GM19324 (cell line): Measurements from ENCODE around the gene LACTB.
A peak's percentile ranks its signal among the peaks of the same experiment; 100 is the strongest.

Experiments
- ATAC-seq: cut with Tn5 transposase; IDR thresholded peaks from one replicate; pipeline ENCODE4 v1.9.1; 2021; ENCODE audit warnings: mild to moderate bottlenecking, moderate library complexity; ENCODE audit not compliant: unreplicated experiment, low FRiP score

The LACTB gene

GRCh38 chr15:63121382-63122001 lies at the start of gene LACTB:
TSS of gene LACTB (plus strand) at chr15:63121861. CDS start at chr15:63121872, 11 bp downstream.
- peak; percentile 83 for ATAC-seq

- ATAC-seq, result no peak
Measured at GRCh38 chr15:63072023-63072650, 49.5 kb upstream of the LACTB start.

GRCh38 chr15:63072809-63073277 lies 48.8 kb upstream of the LACTB start:
- no peak for ATAC-seq

- no peak for ATAC-seq
Measured at GRCh38 chr15:63073497-63074172, 48.0 kb upstream of the LACTB start.

- ATAC-seq, result no peak
Measured at GRCh38 chr15:63075015-63075983, 46.4 kb upstream of the LACTB start.

- no peak for ATAC-seq
Measured at GRCh38 chr15:63075984-63076713, 45.5 kb upstream of the LACTB start.

GRCh38 chr15:63076714-63077046 lies 45.0 kb upstream of the LACTB start:
- ATAC-seq, result no peak

- no peak for ATAC-seq
Measured at GRCh38 chr15:63077952-63078351, 43.7 kb upstream of the LACTB start.

- no peak for ATAC-seq
Measured at GRCh38 chr15:63079947-63080626, 41.6 kb upstream of the LACTB start.

GRCh38 chr15:63080634-63081250 lies 40.9 kb upstream of the LACTB start:
- ATAC-seq, result no peak

- ATAC-seq, result no peak
Measured at GRCh38 chr15:63082366-63082765, 39.3 kb upstream of the LACTB start.

- ATAC-seq, result no peak
Measured at GRCh38 chr15:63083044-63083443, 38.6 kb upstream of the LACTB start.

GRCh38 chr15:63083541-63083940 lies 38.1 kb upstream of the LACTB start:
- ATAC-seq, result no peak

- no peak for ATAC-seq
Measured at GRCh38 chr15:63084806-63085205, 36.9 kb upstream of the LACTB start.

- ATAC-seq, result no peak
Measured at GRCh38 chr15:63085289-63085688, 36.4 kb upstream of the LACTB start.

- ATAC-seq, result no peak
Measured at GRCh38 chr15:63086271-63086670, 35.4 kb upstream of the LACTB start.

- no peak for ATAC-seq
Measured at GRCh38 chr15:63086947-63087346, 34.7 kb upstream of the LACTB start.

- no peak for ATAC-seq
Measured at GRCh38 chr15:63088533-63089245, 33.0 kb upstream of the LACTB start.
